ENCODE data around the gene CHP1.
"Not testable (repeated sequence)": the region's sequence is repeated elsewhere in the genome, so short reads cannot be mapped to it uniquely, and the experiment has no call there.

Gene CHP1

GRCh38 chr15:41301587-41301986, 70.5 kb downstream of the CHP1 start:
- no peak for DNase-seq

GRCh38 chr15:41304149-41304770, 73.2 kb downstream of the CHP1 start:
- DNase-seq, result no peak

- DNase-seq, result no peak
Measured at GRCh38 chr15:41307679-41308078, 76.6 kb downstream of the CHP1 start.

- DNase-seq, result no peak
Measured at GRCh38 chr15:41309226-41309905, 78.3 kb downstream of the CHP1 start.

- not testable (repeated sequence) for DNase-seq
Measured at GRCh38 chr15:41320805-41321330, 89.8 kb downstream of the CHP1 start.

- DNase-seq, result no peak
Measured at GRCh38 chr15:41323611-41324010, 92.5 kb downstream of the CHP1 start.

GRCh38 chr15:41331281-41331680, 100.2 kb downstream of the CHP1 start:
- no peak for DNase-seq

Data from NCI-H1092 (cell line).